NCI-H226 (cell line): ENCODE measurements around the gene GIMAP8.

ENCODE experiments used
- DNase-seq: peaks from one replicate; pipeline ENCODE4 v3.0.0-alpha.2; 2015

Gene GIMAP8

DNA sequence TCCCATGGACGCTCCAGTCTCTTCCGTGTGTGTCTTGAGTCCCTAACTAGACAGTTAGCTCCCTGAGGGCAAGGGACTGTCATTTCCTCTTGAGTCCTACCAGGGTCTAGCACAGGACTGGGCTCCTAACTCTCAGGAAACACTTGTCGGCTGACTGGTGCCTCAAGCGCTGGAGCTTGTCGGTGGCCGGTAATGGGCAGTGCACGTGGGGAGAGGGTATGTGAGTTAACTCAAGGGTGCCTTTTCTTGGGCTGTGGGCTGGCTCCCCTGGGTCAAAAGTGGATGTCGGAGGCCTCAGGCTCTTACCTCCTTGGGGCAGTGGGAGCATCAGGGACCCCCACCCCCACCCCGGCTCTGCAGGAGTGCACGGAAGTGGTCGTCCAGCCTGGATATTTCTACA, 38.4 kb upstream of the GIMAP8 start:
- no peak for DNase-seq

DNA sequence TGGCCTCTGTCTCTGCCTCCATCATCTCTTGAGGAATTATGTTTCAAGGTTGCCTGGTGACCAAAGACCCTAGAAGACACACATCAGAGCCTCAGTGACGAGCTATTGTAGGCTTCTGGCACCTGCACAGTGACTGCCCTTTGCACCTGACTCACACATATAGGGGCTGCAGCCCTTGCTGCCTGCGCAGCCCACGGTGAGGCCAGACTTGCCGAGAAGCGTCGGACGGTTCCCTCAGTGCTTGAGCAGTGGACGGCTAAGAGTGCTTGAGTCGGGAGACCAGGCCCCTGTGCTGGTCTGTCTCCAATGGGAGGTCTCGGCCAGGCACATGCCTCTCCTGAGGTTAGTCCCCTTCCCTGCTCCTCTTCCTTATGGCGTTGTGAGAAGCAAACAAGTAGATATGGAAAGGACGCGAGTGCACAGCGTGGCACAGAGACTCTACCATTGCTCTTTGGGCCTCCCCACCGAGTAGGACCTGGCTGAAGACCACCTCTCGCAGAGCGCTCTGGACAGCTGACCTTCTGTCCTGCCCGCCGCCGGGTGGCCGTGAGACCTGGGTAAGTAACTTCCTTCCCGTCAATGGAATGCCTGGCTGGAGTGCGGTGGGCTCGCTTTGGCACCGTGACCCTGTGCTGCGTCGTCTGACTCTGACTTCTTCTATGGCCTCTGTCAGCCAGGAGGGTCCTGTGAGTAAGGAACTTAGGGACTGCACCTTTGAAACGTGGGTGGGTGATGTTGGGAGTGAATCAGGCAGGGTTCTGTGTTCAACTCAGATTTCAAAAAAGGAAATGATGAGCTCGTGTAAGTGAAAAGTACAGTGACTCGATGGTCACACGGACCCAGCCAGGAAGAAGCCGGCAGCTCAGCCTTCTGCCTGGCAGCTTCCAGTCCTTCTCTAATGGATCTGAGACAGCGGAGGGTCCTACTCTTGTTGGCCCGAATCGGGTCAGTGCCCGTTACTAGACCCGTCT, 37.6 kb upstream of the GIMAP8 start:
- no peak for DNase-seq

DNA sequence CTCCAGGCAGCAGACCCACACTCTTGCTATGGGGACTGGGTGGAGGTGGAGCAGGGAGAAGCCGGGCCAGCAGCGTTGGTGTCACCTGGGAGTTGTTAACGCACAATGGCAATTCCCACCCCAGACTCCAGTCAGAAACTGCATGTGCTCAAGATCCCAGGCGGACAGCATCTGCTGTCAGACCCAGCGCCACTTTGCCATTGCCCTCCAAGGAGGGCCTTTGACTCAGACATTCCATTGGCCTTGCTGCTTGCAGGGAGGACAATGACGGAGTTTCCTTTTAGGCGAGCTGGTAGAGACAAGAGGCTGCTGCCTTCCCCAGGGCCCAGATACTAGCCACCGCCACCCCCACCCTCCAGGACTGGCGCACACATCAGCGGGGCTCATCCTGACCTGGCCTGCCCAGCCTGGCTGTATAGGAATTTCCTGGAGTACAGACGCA, 36.8 kb upstream of the GIMAP8 start:
- DNase-seq: no peak

DNA sequence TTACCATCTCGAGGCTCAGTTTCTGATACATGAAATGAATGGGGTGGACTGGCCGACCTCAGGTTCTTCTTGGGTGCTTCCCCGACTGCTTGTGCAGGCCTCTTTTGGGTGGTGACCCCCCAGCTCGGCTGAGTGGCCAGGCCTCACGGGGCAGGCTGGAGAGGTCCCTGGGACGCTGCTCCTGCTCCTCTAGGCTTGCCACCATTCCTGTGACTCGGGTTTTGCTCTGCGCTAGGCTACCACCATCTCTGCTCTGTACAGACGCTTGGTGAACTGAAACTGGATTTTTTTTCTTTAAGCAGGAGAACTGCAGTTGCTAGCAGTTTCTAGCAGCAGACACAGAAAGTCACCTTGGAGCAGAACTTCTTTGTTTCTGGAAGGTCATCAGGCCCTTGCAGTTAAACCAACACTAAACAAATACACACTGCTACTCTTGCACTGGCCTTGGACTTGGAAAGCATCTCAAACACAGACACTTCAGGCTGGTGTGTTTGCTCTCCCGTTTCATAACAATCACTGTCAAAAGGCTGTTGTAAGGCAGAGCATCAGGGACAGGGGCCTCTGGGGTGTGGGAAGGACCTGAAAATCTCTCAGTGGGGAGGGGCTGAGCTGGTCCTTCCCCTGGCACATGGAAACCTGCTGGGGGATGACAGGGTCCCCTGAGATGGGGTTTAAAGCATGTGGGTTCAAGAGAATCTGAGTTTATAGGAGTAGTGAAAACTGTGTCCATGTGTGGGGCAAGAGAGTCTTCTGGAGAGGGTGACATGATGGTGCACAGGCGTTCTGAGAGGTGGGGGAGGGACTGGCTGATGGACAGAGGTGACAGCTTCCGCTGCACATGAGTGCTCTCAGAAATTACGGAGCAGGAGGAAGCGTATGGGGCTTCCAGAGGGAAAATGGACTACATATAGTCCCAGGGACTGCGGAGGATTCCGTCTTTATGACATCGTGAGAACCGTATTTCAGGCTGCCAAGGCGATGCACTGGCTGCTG, 35.0 kb upstream of the GIMAP8 start:
- no peak for DNase-seq

DNA sequence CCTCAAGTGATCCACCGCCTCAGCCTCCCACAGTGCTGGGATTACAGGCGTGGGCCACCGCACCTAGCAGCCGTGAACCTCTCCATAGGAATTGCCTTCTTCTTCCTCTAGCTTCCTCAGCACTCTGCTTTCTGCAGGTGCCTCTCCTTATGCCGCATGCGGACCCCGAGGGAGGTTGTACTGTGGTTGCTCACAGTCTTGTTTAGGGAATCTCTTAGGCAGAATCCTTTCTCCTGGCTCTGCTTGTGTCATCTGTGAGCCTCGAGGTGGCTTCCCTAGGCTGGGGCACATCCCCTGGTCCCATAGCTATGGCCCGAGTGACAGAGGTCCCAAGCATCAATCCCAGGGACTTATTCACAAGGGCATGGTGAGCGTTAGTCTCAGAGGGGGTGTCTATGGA, 33.2 kb upstream of the GIMAP8 start:
- no peak for DNase-seq

DNA sequence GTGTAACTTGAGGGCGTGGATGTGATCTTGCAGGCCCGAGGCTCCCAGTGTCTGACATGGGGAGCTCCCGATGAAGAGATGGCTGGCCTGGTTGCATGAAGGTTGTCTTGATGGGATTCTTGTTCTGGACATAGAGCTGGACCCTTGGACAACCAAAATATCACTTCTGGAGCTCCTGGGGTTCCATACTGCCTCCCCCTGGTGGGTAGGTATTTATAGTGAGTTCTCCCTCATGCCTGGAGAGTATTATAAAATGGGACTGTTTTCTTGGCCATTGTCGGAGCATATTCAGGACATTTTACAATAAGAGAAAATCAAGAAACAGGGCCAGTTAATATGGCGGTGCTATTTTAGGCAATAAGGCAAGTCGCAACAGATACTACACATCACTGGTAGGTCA, 32.6 kb upstream of the GIMAP8 start:
- DNase-seq: no peak

DNA sequence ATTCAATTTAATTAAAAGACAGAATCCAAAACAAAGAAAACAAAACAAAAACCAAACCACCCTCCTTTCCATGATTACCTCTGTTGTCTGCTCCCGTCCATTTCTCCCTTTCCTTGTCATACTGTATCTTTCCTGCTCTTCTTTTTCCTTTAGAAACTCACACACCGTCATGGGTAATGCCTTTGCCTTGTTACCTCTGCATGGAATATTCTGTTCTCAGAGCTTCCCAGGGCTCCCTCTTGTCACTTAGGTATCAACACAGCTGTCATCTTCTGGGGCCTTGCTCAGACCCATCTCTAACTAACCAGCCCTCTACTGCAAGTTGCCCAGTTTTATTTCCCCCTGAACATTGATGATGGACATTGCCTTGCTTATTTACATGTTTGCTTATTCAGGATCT, 30.2 kb upstream of the GIMAP8 start:
- no peak for DNase-seq

DNA sequence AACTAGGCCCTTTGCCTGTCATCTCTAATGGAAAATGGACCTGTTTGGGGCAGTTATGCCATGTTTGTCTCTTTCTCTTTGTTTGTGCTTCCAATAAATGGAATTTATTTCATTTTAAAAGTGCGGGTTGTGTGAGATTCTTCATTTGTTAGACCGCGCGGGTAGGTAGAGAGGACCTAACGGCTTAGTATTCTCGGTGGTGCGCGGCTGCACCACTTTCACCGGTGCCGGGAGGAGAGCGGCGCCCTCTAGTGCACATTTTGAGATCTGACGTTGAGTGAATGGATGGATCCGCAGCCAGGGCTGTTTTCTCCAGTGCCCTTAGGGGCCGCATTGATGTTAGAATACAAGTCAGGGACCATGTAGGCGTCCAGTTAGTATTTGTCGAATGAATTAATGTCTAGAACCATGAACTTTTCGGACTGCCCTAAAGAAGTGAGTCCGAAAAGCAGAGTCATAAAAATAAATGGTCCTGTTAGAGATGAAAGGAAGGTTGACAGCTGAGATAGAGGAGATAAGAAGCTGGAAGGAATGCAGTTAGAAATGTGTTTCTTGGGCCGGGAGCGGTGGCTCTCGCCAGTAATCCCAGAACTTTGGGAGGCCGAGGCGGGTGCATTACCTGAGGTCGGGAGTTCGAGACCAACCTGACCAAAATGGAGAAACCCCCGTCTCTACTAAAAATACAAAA, 29.3 kb upstream of the GIMAP8 start:
- peak; percentile 62 for DNase-seq

DNA sequence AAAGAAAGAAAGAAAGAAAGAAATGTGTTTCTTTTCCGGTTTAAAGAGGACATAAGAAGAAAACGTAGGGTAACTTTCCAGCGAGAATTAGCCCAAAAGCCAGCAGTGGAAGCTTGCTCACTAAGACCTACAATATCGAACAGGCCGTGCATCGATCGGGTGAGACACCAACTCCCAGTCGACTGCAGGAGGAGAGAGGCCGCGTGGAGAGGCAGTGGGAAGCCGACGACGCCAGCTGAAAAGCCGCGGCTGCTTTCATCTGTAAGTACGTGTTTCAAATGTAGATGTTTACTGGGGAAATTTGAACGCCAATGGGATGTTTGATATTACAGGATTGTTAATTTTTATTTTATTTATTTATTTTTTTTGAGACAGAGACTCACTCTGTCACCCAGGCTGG, 28.6 kb upstream of the GIMAP8 start:
- no peak for DNase-seq

DNA sequence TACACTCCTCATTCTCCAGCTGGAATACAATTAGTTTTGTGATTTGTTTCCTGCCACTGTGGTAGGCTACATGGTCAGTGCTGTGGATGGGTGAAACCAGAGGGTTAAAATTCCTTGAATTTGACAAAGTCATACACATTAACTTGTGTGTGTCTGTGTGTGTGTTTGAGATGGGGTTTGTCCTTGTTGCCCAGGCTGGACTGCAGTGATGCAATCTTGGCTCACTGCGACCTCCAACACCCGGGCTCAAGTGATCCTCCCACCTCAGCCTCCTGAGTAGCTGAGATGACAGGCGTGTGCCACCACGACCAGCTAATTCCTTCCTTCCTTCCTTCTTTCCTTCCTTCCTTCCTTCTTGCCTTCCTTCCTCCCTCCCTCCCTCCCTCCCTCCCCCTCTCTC, 24.8 kb upstream of the GIMAP8 start:
- no peak for DNase-seq

DNA sequence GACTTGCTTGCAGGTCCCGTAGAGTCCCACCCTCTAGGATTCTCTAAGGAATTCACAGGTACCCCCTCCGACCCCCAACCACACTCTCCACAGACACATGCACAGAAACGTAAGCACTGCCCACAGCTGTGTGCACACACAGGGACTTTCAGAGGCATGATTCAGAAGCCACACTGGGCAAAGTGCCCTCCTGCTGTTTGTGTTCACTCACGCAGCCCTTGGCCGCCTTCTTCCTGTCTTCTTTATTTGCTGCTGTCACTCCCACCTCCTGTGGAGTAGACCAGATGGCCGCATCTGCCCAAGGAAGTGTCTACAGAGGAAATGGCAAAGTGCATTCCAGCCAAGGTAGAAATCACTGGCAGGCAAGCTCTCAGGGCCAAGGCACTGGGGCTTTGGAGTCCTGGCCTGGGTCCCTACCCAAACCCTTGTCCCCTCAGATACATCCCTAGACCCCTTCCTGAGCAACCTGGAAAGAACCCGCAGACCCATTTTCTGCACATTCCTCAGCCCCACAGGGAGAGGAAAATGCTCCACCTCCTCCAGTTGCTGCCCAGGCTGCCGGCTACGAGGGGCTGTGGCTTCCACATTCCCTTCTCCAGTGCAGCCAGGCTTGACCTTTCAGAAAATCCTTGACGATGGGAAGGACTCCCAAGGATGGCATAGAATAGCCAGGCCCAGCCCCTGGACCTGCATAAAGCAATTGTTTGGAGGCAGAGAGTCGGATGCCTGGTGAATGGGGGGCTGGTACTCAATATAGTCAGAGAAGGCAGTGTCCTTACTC, 21.6 kb upstream of the GIMAP8 start:
- peak; percentile 53 for DNase-seq

DNA sequence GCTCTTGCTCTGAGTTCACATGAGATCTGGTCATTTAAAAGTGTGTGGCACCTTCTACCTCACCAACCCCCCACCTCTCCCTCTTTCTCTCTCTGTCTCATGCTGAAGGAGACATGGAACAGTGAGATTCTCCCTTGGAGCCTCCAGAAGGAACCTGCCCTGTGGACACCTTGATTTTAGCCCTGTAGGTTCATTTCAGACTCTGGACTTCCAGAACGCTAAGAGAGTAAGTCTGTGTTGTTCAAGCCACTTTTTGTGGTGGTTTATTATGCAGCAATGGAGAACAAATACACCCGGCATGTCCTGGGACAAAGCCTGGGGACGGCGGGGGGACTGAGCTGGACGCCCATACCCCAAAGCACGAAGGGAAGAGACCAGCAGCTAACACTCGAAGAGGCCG, 20.7 kb upstream of the GIMAP8 start:
- DNase-seq: no peak

DNA sequence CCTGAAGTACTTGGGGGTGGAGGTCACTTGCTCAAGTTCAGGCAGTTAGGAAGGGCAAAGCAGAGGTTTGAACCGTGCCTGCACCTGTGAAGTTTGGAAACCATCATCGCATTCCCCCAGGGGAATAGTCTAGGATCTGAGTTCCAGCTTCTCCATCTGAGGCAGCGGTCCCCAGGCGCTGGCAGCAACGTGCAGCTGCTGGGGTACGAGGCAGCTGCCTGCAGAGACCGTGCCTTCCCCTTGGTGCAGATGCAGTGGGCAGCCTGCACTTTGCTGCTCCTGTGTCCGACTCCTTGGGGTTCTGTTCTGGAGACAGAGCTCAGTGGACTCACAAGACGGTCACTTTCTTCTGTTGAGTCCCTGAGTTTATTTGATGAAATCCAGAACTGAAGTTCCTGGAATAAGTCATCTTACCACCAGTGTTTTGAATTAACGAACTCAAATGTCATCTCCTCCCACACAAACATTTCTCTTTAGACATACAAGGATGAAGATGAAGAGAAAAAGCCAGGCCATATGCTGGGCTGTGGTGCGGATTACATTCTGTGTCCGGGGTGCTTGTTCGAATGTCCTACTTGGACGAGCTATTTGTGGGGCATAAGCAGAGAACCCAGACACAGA, 19.9 kb upstream of the GIMAP8 start:
- DNase-seq: no peak

DNA sequence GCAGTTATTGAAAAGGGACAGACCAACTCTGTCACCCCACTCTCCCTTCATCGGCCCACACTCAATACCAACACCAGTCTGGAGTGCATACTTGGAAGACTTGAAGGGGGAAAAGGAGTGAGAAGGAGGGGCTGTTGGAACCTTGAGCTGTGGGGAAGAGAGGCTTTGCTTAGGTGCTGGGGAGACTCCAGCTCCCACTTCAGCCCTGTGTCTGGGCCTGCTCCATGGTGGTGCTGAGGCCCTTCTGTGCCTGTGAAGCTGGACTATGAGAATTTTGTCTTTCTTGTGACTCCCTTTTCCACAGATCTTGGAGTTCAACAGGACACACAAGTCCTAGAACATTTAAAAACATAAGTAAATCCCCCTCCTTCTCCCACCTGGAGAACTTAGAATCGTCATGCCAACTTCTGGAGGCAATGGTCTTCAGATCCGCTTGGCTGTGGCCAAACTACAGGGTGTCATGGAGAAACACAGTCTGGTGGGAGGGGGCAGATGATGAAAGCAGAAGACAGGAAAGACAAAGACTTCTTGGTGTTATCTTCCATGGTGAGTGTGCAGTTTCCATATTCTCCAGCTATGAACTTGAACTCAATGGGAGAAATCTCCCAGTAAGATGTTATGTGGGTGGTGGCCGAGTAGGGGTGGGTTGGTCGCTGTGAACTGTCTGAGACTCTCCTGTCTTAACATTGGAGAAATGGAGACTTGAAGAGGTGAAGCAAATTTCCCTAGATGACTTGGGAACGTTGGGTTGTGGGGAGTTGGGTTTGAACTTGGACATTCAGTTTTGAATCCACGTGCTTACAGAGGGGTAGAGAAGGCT, 18.4 kb upstream of the GIMAP8 start:
- no peak for DNase-seq

DNA sequence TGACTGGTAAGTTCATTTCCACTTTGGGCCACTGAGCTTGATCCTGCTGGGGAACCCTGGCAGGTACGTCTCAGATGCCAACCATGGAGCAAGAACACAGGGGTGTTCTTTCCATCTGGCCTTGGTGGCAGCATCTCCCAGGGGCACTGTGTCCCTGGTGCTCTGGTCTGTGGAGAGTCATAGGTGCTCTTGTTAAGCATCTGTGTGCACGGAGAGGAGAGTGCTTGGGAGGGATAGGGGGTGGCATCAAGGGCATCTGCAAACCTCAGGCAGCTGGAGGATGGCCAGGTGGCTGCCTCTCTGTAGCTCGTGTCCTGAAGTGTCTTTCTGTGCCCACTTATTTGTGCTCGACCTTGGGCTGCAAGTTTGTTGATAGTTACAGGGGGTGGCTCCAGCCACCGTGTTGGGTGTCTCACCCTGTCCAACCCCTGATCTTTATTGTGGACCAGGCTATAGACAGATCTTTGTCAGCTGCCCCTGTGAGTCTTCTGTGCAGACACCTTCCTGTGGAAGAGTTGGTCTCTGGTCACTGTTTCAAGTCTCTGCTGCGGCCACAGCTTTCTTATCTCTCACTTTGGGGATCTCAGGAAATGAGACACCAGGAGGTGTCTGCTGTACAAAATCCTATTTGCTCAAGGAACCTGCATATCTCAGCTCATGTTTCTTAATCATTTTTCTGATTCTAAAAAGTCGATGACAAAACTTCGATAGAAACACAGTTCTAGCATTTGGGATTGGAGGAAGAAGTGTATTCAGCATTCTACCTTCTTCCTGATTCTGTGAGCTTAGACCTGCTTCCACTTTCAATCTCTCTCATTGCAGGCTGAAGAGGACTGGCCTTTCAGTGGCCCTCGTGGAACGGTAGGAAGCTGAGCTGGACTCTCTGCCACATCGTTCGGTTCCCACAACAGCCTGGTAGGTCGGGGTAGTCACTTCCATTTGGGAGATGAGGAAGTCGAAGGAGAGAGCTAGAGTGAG, 17.2 kb upstream of the GIMAP8 start:
- DNase-seq: no peak

DNA sequence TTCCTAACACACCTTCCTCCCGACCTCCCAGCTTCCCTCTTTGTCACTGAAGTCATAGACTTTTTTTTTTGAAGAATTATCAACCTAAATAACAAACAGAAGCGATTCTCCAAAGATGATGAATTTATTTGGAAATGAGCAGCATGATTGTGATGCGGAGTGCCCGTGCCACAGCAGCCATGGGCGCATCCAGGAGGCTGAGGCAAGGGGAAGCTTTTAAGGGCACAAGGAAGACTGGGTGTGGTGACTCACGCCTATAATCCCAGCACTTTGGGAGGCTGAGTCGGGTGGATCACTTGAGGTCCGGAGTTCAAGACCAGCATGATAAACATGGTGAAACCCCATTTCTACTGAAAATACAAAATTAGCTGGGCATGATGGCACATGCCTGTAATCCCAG, 16.2 kb upstream of the GIMAP8 start:
- DNase-seq: no peak

DNA sequence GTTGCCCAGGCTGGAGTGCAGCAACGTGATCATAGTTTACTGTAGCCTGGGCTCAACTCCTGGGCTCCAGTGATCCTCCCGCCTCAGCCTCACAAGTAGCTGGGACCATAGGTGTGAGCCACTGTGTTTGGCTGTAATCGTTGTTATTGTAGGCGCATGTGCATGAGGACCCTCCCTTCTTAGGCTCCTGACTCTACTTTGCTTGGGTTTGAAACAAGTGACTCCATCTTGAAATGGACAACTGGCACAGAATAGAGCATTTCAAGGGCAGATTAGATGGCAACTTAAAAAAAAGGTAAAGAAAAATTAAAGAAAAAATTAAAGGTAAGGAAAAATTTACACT, 15.4 kb upstream of the GIMAP8 start:
- no peak for DNase-seq

DNA sequence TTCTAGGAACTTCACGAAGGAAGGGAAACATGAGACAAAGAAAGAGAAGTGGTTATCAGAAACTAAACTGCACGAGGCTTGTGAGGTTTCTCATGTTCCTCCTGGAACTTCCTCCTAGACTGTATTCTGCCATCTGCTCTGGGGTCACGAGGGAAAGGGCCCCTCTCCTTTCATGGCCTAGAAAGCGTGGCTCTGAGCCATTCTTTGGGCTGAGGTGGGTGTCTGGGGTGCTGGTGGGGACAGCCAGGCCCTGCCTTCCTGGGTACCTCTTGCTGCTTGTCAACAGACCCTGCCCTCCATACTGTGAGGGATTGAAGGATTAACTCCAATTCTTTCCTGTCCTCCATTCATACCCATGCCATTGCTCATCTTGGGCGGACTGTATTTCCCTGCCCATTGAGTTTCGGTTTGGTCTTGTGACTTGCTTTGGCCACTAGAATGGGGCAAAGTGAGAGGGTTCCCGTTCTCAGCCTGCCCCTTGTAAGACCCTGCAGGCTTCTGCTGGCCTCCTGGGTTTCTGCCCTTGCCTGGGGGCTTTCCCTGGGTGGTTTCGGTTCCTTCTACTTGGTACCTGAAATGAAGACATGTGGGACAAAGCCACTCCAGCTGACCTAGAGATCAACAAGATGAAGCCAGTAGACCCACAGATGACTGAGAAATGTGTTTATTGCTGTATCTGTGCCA, 14.9 kb upstream of the GIMAP8 start:
- DNase-seq: no peak

DNA sequence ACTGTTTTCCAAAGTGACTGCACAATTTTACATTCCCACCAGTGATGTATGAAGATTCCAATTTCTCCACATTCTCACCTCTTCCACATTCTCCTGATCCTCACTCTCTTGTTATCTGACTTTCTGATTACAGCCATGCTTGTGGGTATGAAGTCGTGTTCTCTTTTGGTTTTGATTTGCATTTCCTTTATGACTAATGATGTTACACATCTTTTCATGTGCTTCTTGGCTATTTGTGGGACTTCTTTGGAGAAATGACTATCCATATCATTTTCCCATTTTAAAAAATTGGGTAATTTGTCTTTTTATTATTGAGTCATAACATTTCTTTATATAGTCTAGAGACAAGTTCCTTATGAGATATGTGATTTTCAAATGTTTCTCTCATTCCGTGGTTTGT, 10.5 kb upstream of the GIMAP8 start:
- peak; percentile 80 for DNase-seq
